Breast epithelium (tissue), 3 donors: ENCODE data around the gene EPHA3.

Source experiments
- CTCF ChIP-seq, 3 donors: fragments of 450-650 bp; IDR thresholded peaks; one replicate each; pipeline ENCODE4 v1.5.1; 2016 to 2017; ENCODE audit warnings: antibody characterized with exemption in 3 of 3, mild to moderate bottlenecking in 3 of 3, moderate library complexity in 3 of 3
- POLR2A ChIP-seq: fragments of 450-650 bp; IDR thresholded peaks from one replicate; pipeline ENCODE4 v1.6.1; 2016; ENCODE audit warnings: antibody characterized with exemption, mild to moderate bottlenecking, moderate library complexity

- TF ChIP-seq CTCF (IDR thresholded peaks at IDR 0.05) (no peak), POLR2A (no peak)
These were observed 108.8 kb downstream of the EPHA3 start for GRCh38 chr3:89216016-89216739.
